Measurements from ENCODE around the gene ECPAS.
"Not testable (repeated sequence)": the region's sequence is repeated elsewhere in the genome, so short reads cannot be mapped to it uniquely, and the experiment has no call there.

ECPAS gene

GRCh38 chr9:111352545-111352944, 131.6 kb downstream of the ECPAS start:
- in situ Hi-C loops (cut with HindIII; ENCODE audit: low sequenced_read_pairs) = no loop called here

DNA sequence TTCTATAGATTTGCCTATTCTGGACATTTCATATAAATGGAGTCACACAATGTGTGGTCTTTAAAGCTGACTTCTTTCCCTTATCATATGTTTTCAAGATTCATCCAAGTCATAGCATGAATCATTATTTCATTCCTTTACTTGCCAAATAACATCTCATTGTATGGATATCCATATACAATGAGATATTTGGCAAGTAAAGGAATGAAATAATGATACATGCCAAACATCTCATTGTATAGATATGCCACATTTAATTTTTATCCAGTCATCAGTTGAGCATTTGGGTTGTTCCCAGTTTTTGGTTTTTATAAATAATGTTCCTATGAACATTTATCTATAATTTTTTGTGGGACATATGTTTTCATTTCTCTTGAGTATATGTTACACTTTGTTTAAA, 133.6 kb downstream of the ECPAS start:
- in situ Hi-C loops (cut with HindIII; ENCODE audit: low sequenced_read_pairs) = no loop called here

DNA sequence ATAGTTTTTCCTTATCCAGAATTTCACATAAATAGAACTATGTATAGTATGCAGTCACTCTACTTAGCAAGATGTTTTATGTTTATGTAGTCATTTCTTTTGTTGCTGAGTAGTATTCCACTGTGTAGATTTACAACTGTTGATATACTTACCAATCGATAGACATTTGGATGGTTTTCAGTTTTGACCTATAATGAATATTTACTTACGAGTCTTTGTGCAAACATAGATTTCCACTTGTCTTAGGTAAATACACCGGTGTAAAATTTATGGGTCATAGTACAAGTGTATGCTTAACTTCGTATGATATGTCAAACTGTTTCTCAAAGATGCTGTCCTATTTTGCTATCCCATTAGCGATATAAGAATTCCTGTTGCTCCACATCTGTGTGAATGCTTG, 134.4 kb downstream of the ECPAS start:
- in situ Hi-C loops (cut with HindIII; ENCODE audit: low sequenced_read_pairs) = no loop called here

GRCh38 chr9:111348821-111349271, 135.3 kb downstream of the ECPAS start:
- in situ Hi-C loops (cut with HindIII; ENCODE audit: low sequenced_read_pairs) = no loop called here

DNA sequence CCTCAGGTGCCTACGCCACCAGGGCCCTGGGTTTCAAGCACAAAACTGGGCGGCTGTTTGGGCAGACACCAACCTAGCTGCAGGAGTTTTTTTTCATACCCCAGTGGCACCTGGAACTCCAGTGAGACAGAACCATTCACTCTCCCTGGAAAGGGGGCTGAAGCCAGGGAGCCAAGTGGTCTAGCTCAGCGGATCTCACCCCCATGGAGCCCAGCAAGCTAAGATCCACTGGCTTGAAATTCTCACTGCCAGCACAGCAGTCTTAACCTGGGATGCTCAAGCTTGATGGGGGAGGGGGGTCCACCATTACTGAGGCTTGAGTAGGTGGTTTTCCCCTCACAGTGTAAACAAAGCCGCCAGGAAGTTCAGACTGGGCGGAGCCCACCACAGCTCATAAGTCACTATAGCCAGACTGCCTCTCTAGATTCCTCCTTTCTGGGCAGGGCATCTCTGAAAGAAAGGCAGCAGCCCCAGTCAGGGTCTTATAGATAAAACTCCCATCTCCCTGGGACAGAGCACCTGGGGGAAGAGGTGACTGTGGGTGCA, 149.8 kb downstream of the ECPAS start:
- in situ Hi-C loops (cut with HindIII; ENCODE audit: low sequenced_read_pairs) = not testable (repeated sequence)

DNA sequence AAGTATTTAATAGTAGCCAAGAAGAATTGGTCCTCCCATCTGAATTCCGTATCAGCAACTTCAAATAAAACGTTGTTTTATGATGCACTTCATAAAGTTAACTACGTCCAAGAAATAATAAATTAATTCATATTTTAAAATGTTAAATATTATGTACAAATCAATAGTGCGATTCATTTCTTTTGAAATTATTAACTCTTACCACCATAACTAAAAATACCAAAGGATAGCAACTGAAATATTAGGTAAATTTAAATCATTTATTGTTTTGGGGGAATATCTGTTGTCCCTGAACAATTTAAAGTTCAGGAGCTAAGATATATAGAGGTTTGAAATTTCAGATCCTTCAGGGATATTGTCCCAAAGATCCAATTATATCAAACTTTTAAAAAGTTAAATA, 154.1 kb downstream of the ECPAS start, which contains the start of gene OR2K2:
TSS of gene OR2K2 (minus strand) at position 101 of the 400 bp plus-strand sequence. CDS start 1,791 bp downstream, outside the sequence.
- in situ Hi-C loops (cut with HindIII; ENCODE audit: low sequenced_read_pairs) = no loop called here

- in situ Hi-C loops (cut with HindIII; ENCODE audit: low sequenced_read_pairs) = loop anchor here (25.0 kb wide), 1 partner anchor 508 kb away; no protein-coding TSS in a partner anchor
Measured at GRCh38 chr9:111320631-111321030, 163.6 kb downstream of the ECPAS start.

DNA sequence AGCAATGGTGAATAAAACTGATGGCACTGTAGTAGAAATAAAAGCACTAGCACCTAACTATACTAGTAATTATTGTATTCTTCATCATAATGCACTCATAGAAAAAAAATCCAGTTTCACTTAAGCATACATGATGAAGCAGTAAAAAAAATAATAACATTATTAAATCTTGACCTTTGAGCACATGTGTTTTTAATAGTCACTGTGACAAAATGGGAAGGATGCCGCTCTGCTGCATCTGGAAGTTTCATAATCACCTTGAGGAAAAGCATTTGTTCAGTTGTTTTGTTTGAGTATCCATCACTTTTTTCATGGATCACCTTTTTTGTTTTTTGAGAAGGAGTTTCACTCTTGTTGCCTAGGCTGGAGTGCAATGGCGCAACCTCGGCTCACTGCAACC, 167.4 kb downstream of the ECPAS start:
- in situ Hi-C loops (cut with HindIII; ENCODE audit: low sequenced_read_pairs) = loop anchor here (25.0 kb wide), 1 partner anchor 504 kb away; no protein-coding TSS in a partner anchor

Measured in endothelial cell of hepatic sinusoid (primary cell).